Testis (tissue), 2 donors: Measurements from ENCODE around the gene ABHD17B.

ENCODE experiments used
- POLR2A ChIP-seq: fragments of 450-650 bp; IDR thresholded peaks from one replicate; pipeline ENCODE4 v1.6.1; 2017; ENCODE audit warnings: antibody characterized with exemption, mild to moderate bottlenecking, moderate library complexity
- TF ChIP-seq, protein P1 (sequence below), 3 experiments: fragments of 450-650 bp in 2 of 3; fragments of 200-600 bp in 1 of 3; sonication (generic) in 1 of 3; IDR thresholded peaks; one replicate each; pipeline ENCODE4 v1.5.1; 2016 to 2019; ENCODE audit warnings: antibody characterized with exemption in 3 of 3, mild to moderate bottlenecking in 2 of 3, moderate library complexity in 1 of 3

DNA sequence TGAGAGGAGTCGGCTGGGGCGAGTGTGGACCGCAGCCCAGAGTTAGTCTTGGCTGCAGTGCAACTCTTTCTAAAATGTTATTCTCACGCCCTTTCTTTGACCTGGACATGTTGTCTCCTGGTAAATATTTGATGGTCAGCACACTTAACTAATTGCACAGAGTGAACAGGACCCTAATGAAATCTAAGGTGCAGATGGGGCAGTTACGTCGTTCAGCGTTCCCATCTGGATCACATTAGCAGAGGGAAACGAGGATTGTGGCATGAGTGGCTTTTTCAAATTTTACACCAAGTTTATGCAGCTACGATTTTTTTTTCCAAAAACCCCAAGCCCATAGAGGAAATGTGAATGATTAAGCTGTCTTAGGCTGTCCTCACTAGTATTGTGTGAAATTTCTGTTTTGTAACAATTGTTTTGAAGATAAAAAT, 929 bp upstream of the ABHD17B start:
- TF ChIP-seq, protein P1, sequence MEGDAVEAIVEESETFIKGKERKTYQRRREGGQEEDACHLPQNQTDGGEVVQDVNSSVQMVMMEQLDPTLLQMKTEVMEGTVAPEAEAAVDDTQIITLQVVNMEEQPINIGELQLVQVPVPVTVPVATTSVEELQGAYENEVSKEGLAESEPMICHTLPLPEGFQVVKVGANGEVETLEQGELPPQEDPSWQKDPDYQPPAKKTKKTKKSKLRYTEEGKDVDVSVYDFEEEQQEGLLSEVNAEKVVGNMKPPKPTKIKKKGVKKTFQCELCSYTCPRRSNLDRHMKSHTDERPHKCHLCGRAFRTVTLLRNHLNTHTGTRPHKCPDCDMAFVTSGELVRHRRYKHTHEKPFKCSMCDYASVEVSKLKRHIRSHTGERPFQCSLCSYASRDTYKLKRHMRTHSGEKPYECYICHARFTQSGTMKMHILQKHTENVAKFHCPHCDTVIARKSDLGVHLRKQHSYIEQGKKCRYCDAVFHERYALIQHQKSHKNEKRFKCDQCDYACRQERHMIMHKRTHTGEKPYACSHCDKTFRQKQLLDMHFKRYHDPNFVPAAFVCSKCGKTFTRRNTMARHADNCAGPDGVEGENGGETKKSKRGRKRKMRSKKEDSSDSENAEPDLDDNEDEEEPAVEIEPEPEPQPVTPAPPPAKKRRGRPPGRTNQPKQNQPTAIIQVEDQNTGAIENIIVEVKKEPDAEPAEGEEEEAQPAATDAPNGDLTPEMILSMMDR (IDR thresholded peaks at IDR 0.05) = no peak
- no peak for TF ChIP-seq POLR2A
